ENCODE results near the gene FSCN2. TPM values are rescaled to one million over a fixed set of nuclear protein-coding genes. Genes with fewer than 3 reads are reported as not detected.
A peak's percentile ranks its signal among the peaks of the same experiment; 100 is the strongest.

FSCN2 gene
- total RNA-seq, 1 experiment from 2014 or later = 1.6 TPM

GRCh38 chr17:81557276-81558114 is 29.3 kb downstream of the FSCN2 start:
- H3K9me3 Mint-ChIP-seq = no peaks in the 10 kb centered on the region
- no peaks in the 10 kb centered on the region for H3K27me3 ChIP-seq (ENCODE audit: insufficient read depth, low read length)
- no peak overlapping the region for H3K4ac ChIP-seq (ENCODE audit: low read depth, low read length)
- H3K4me1 Mint-ChIP-seq = peaks cover 10 to 11% of the 10 kb centered on the region in 2 experiments
- H3K79me1 ChIP-seq (ENCODE audit: insufficient read depth, low read depth, low read length, poor library complexity, severe bottlenecking) = no peaks in the 10 kb centered on the region
- H3K14ac ChIP-seq (ENCODE audit: insufficient read depth, low read length) = no peak overlapping the region
- no peaks in the 10 kb centered on the region for H3K9me3 ChIP-seq (ENCODE audit: control insufficient read depth, low read depth, low read length)
- H3K23me2 ChIP-seq (ENCODE audit: insufficient read length, low read depth, low read length, poor library complexity, severe bottlenecking) = peaks cover 6% of the 10 kb centered on the region
- no peak overlapping the region for H2BK15ac ChIP-seq (ENCODE audit: low read depth, low read length)
- no peak overlapping the region for H2BK120ac ChIP-seq (ENCODE audit: low read depth, low read length, poor library complexity, severe bottlenecking)
- no peak for DNase-seq
- H3K27ac ChIP-seq (ENCODE audit: insufficient read length, low read depth, low read length) = no peak overlapping the region
- no peak overlapping the region for H2BK20ac ChIP-seq (ENCODE audit: low read depth, low read length, poor library complexity, severe bottlenecking)
- H3K4me1 ChIP-seq (ENCODE audit: insufficient read depth, low read length) = no peaks in the 10 kb centered on the region; the same call in 1 of the 2 replicates
- WGBS (ENCODE audit: extremely low coverage, insufficient read length, low lambda C conversion rate) = no CpG with 5 or more reads among the region's 21 CpGs
- H2BK12ac ChIP-seq (ENCODE audit: insufficient read length, low read depth, low read length) = no peak overlapping the region
- H3K9ac ChIP-seq (ENCODE audit: extremely low read depth, insufficient read length, low read length) = no peak overlapping the region
- no peaks in the 10 kb centered on the region for H3K27me3 Mint-ChIP-seq (ENCODE audit: low read depth)
- H3K23ac ChIP-seq (ENCODE audit: insufficient read length, low read depth, low read length) = no peak overlapping the region
- H3K56ac ChIP-seq (ENCODE audit: insufficient read length, low read depth, low read length) = no peak overlapping the region
- H4K91ac ChIP-seq (ENCODE audit: insufficient read length, low read depth, low read length) = no peak overlapping the region
- H3K27ac Mint-ChIP-seq = peak overlapping the region in 1 of 3 experiments; percentile 70; a peak in 3 of 7 replicates
- H3T11ph ChIP-seq (ENCODE audit: low read length) = no peak overlapping the region
- H2AFZ ChIP-seq (ENCODE audit: low read length) = no peak overlapping the region
- H4K5ac ChIP-seq (ENCODE audit: insufficient read length, low read depth, low read length) = no peak overlapping the region
- H2BK5ac ChIP-seq (ENCODE audit: insufficient read length, low read length) = no peak overlapping the region
- H4K20me1 ChIP-seq (ENCODE audit: control insufficient read depth, insufficient read depth, insufficient read length) = no peaks in the 10 kb centered on the region
- H4K8ac ChIP-seq (replicated peaks; ENCODE audit: insufficient read length, low read depth, low read length) = no peak overlapping the region
- no peak overlapping the region for H3K18ac ChIP-seq (ENCODE audit: insufficient read length, low read depth, low read length)
- no peak overlapping the region for H3K4me2 ChIP-seq (ENCODE audit: insufficient read depth, insufficient read length, low read length)
- no peaks in the 10 kb centered on the region for H3K79me2 ChIP-seq (ENCODE audit: insufficient read depth, low read length)
- no peak overlapping the region for H3K4me3 Mint-ChIP-seq
- H3K36me3 Mint-ChIP-seq (ENCODE audit: insufficient read depth in 1 of 3, low read depth in 3 of 3) = peaks cover 3 to 52% (median 45%) of the 10 kb centered on the region in 3 experiments; a peak in 6 of 7 replicates
- no peak overlapping the region for H2AK5ac ChIP-seq (ENCODE audit: insufficient read length, low read length)
- TF ChIP-seq CTCF (conservative IDR thresholded peaks at IDR 0.05) = no peak
